Mammary epithelial cell (primary cell): Measurements from ENCODE around the gene TLK1.

Experiments
- CTCF ChIP-seq, 2 donors: IDR thresholded peaks in 1 of 2; conservative IDR thresholded peaks in 1 of 2; 2 replicates each; pipeline ENCODE4 v1.5.1; 2011 to 2012; ENCODE audit warnings: inconsistent platforms in 2 of 2, low read length in 2 of 2, mild to moderate bottlenecking in 2 of 2, control low read depth in 1 of 2, low read depth in 1 of 2; ENCODE audit not compliant: insufficient read depth in 1 of 2; ENCODE audit errors: extremely low read depth in 1 of 2
- EZH2 ChIP-seq: IDR thresholded peaks from 2 replicates; pipeline ENCODE4 v1.6.1; 2012; ENCODE audit warnings: low read length, inconsistent platforms, borderline replicate concordance

GRCh38 chr2:171180229-171180930 is 19.7 kb upstream of the TLK1 start:
- TF ChIP-seq CTCF (conservative IDR thresholded peaks at IDR 0.05 in 1 of 2, IDR thresholded peaks at IDR 0.05 in 1 of 2; ENCODE audit: extremely low read depth in 1 of 2, insufficient read depth in 1 of 2, low read depth in 1 of 2, low read length in 2 of 2) = no peak
- no peak for TF ChIP-seq EZH2
